GM18907 (cell line): ENCODE measurements around the gene TUBB1.
A peak's percentile ranks its signal among the peaks of the same experiment; 100 is the strongest.

ENCODE experiments used
- ATAC-seq: cut with Tn5 transposase; IDR thresholded peaks from one replicate; pipeline ENCODE4 v1.9.1; 2021; ENCODE audit warnings: mild to moderate bottlenecking, moderate library complexity; ENCODE audit not compliant: unreplicated experiment

TUBB1 gene

DNA sequence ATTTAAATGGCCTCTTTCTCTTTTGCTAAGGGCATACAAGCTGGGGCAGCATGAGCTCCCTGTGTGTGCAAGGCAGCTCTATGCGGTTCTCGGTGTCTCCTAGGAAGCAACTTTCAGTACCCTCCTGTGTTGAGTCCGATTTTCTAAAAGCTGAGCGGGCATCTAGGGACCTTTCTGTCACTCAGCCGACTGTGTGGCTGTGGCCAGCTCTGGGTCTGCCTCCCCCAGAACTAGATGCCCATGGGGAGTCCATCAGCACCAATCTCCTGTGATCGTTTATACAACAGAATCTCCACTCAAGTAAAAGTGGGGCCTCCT, 30.7 kb upstream of the TUBB1 start:
- no peak for ATAC-seq

DNA sequence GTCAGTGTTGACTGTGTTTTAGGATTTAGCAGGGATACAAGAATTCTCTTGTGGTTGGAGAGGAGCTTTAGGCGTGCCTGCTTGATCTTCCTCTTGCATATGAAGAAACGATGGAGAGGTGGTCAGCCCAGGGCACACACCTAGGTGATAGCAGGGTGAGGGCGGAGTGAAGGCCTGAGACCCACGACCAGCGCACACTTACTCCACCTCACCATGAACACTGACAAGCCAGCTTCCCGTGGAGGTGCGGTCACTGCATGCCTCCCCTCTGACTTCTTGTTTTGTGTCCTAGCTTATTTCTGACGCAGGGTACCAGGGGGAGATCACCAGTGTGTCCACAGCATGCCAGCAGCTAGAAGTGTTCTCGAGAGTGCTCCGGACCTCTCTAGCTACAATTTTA, 30.0 kb upstream of the TUBB1 start:
- ATAC-seq, result no peak

DNA sequence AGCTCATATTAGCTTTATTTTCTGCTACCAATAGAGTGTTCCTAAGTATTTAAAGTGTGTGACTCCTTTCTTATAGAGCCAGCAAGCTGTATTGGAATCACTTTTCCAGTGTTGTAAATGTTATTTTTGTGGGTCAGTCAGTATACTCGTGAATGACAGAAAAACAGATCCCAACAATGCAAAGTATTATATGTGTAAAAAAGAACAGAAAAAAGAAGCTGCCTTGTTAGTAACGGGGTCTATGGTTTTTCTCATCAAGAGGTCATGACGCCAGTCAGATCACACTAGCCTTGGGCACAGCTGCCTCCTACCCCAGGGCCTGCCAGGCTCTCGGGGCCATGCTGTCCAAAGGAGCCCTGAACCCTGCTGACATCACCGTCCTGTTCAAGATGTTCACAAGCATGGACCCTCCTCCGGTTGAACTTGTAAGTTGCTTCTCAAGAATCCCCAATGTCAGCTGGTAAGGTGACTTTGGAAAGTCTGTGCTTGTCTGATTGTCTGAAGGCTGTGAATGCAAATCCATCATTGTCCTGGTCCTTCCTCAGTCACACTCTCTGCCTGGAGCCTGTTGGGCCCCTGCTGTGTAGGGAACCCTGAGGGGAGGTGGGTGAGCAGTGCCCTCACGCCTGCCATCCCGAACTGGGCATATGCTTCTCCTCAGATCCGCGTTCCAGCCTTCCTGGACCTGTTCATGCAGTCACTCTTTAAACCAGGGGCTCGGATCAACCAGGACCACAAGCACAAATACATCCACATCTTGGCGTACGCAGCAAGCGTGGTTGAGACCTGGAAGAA, 28.4 kb upstream of the TUBB1 start:
- ATAC-seq, result no peak

DNA sequence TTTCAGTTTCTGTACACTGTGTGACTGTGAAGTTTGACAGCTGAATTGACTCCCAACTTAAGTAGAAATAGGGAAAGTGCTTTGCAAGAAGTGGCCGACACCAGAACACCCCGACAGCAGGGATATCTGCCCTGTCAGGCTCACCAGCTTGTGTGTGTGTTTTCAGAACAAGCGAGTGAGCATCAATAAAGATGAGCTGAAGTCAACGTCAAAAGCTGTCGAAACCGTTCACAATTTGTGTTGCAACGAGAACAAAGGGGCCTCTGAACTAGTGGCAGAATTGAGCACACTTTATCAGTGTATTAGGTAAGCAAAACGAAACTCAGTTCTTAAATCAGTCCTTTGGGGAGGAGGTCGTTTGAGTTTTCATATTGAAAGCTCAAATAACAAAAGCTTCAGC, 27.5 kb upstream of the TUBB1 start:
- no peak for ATAC-seq

DNA sequence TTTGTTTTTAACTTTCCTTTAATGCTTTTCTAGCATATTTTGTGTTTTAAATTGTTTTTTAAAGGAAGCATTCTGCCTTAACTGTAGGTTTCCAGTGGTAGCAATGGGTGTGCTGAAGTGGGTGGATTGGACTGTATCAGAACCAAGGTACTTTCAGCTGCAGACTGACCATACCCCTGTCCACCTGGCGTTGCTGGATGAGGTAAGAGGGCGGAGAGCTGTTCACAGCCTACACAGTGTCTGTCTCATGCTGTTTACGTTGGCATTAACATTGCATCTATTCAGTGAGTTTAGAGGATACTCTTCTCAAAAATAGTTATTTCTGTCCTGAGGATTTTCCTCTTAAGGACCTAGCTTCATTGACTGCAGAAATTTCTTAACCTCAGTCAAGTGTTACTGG, 26.3 kb upstream of the TUBB1 start:
- ATAC-seq, result no peak

DNA sequence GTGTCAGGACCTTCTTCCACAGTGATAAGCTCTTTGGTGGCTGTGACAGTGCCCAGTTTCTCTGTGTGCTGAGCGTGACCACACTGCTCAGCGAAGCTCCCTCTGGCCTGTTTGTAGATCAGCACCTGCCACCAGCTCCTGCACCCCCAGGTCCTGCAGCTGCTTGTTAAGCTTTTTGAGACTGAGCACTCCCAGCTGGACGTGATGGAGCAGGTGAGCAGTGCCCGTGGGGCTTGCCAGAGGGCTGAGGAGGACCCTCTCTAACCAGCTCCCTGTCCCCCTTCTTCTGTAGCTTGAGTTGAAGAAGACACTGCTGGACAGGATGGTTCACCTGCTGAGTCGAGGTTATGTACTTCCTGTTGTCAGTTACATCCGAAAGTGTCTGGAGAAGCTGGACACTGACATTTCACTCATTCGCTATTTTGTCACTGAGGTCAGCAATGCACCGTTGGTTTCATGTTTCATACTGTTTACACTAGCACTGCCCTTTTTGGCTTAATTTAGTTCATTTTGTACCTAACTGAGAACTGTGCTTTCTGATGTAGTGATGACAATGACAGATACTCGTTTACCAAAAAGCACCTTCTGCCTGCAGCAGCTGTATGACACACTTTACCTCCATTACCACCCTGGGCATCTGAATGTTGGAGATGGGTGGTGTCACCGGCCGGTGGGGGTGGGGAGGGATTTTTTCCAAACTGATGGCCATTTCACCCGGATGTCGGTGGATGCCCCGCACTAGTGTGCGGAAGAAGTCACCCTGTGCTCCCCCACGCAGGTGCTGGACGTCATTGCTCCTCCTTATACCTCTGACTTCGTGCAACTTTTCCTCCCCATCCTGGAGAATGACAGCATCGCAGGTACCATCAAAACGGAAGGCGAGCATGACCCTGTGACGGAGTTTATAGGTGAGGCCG, 25.6 kb upstream of the TUBB1 start:
- no peak for ATAC-seq

DNA sequence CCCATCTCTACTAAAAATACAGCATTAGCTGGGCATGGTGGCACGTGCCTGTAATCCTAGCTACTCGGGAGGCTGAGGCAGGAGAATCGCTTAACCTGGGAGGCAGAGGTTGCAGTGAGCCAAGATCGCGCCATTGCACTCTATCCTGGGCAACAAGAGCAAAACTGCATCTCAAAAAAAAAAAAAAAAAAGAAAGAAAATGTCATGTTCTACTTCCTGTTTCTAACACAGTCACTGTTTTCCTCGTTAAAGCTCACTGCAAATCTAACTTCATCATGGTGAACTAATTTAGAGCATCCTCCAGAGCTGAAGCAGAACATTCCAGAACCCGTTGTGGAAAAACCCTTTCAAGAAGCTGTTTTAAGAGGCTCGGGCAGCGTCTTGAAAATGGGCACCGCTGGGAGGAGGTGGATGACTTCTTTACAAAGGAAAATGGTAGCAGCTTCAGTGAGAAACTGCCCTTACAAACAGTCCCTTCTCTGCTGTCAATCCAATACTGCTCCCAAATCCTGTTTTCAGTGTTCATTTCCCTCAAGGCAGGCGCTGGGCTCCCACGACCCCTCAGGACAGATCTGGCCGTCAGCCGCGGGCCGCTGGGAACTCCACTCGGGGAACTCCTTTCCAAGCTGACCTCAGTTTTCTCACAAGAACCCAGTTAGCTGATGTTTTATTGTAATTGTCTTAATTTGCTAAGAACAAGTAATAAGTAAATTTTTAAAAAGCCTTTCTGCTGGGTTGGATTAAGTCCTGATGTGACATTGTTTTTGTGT, 24.7 kb upstream of the TUBB1 start:
- ATAC-seq, result no peak

DNA sequence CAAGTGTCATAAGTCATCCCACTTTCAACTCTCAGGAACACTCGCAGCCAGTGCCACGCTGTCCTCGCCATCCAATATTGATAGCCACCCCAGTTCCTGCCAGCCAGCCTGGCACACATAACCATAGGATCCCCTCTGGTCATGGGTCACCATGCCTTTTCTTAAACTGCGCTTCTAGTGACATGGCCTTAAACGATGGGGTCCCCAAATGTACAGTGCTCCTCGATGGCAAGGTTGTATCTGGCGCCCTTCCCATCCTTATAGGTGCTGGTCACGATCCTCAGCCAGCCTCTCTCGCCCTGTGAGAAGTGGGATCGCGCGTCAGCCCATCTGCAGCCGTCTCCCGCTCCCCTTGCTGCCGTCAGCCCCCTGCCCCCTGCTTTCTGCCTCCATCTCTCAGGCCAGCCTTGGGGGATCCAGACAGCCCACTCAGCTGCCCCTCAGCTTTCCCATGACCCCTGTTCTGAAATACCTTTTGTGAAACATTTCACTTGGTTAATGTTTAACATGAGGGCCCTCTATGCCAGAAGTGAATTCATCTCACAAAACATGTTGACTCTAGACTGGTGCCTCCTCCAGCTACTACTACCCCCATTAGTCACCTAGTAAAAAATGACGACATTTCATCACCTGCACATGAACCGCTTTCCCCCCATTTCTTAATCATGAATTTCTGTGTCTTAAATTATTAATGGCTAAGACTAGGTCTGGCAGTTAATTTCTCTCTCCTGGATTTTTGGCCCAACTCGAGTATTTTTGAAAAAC, 23.6 kb upstream of the TUBB1 start:
- ATAC-seq, result no peak

DNA sequence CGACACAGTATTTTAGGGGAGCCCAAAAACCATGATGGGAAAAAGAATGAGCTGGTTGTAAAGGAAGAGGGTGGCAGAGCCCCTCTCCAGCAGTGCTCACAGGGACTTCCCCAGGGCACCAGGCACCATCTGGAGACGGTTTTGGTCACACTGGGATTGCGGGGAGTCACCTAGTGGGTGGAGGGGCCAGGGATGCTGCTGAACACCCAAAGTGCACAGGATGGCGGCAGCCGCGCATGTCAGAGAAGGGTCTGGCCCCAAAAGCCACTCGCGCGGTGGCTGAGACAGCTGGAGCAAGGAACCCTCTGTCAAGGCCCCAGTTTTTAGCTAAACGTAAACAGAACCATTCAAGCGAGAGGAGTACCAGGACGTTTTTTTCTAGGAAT, 23.0 kb upstream of the TUBB1 start:
- ATAC-seq, result no peak

DNA sequence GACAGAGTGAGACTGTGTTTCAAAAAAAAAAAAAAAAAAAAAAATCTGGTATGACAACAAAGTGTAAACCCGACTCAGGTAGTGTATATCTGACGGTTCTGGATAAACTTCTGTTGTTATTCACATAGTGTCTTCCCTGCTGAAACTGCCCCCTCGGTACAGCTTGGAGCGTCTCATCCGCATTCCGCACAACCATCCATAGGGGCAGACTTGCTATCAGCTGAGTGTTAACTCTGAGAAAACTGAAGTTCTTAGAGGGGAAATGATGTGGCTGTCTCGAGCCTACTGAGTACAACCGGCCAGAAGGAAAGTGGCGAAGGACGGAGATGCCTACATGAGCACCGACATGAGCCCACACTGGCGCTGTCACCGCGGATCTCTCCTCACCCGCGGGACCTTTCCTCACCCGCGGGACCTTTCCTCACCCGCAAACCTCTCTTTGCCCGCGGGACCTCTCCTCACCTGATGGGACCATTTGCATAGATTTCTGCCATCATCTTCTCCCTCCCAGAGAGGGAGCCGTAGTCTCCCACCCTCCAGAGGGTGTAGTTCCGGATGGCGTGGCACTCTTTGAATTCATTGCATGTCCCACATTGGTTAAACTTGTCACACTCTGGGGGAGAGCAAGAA, 22.0 kb upstream of the TUBB1 start:
- ATAC-seq, result no peak

DNA sequence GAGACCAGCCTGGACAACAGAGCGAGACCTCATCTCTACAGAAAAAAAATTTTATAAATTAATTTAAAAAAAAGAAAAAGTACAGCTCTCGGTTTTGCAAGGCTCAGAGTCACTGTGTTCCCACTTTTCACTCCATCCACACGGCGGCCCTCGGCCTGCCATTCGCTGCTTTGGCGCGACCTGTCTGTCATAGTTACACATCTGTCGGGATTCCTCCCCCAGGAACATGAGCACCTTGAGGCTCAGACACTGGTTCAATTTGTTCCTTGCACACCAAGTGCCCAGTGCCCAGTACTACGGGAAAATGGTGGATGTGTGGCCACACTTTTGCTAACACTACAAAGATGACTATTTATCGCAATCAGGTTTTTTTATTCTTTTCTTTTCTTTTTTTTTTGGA, 20.6 kb upstream of the TUBB1 start:
- no peak for ATAC-seq

DNA sequence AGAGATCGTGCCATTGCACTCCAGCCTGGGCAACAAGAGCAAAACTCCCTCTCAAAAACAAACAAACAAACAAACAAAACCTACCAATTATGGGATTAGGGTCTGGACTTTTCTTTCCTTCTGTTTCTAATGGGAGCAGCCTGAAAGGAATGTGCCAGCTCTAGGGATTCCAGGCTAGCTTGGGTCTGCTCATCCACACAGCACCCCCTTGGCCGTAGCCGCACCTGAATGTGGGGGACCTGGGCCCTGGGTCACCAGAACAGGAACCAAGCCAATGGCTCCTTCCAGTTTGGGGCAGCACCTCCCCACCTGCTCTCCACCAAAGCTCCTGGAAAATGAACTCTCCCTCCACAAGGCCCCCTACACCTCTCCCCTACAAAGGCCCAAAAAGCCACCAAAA, 18.9 kb upstream of the TUBB1 start:
- no peak for ATAC-seq

DNA sequence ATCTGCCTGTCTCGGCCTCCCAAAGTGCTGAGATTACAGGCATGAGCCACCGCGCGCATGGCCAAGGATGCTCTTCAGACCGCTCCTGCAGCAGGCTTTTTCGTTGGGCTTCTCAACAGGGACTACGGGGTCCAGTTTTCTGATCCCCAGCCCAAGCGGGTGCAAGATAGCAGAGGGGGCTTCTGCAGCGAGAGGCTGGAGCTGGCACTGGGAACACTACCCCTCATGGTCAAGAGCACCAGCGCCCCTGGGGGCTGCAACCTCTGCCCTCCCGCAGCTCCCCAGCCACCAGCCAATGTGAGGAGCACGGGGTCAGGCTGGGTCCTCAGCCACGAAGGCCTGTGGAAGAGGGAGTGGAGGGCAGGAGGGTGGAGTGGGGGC, 18.2 kb upstream of the TUBB1 start:
- ATAC-seq, result no peak

DNA sequence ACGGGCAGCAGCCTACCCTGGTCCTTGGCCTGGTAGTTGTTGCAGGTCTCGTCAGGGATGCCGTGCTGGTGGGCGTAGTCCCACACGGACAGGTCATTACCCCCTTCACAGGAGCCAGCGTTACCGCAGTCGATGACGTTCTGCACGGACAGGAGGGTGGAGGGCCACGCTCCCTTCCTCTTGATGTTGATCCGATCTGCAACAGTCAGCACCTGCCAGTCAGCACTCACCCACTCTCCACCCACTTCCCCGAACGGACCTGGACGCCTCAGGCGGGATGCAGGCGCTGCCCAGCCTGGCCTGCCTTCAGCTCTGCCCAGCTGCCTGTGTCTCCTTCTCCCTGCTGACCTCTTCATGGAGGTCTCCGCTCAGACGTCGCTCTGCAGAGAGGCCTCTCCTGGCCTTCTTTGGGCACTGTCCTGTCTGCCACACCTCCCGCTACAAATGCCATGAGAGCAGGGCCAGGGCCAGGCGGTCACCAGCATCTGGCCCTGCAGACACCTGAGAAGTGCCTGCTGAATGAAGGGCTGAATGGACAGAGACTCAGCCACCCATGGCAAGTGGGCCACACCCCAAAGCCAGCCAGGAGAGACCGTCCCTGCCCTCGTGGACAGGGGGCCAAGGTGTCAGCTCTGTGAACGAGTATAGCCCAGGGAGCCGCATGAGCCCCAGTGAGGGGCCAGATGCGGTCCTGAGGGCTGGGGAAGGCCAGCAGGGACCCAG, 17.6 kb upstream of the TUBB1 start:
- ATAC-seq, result no peak

DNA sequence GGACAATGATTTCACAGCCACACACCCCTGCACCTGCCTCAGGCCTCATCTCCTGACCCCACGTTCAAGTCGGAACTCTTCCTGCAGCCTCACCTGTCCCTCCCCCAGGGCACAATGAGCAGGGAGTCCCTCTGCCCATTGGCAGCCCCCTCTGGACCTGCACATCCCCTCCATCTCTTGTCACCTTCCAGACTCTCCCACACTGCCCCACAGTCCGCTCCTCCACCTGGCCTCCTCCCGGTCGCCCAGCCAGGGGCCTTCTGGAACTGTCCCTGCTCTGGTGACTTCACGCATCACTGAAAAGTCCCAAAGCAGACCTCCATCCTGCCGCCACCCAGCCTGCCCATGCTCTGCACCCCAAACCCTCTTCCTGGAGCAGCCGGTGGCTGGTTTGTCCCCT, 16.8 kb upstream of the TUBB1 start:
- ATAC-seq, result no peak

DNA sequence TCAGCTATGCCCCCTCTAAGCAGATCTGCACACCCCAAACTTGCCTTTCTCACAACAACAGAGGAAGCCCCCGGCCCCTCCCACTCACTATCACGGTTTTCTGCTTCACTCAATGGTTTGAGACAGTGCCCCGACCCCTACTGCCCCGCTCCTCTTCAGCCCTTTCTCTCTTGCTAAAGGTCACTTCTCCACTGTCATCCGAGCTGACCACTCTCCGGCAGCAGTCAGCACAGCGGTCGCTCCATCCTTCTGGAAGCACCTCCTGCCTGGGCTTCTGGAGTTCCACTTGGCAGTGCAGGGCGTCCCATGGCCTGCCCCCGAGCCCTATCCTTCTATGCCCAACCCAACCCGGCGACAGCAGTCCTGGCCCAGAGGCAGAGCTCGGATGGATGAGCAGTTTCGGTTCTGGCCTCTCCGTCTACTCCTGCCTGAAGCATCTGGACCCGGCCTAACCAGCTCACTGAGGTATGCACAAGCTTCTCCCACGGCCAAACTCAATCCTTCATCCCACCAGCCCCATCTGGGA, 16.3 kb upstream of the TUBB1 start:
- ATAC-seq, result no peak

DNA sequence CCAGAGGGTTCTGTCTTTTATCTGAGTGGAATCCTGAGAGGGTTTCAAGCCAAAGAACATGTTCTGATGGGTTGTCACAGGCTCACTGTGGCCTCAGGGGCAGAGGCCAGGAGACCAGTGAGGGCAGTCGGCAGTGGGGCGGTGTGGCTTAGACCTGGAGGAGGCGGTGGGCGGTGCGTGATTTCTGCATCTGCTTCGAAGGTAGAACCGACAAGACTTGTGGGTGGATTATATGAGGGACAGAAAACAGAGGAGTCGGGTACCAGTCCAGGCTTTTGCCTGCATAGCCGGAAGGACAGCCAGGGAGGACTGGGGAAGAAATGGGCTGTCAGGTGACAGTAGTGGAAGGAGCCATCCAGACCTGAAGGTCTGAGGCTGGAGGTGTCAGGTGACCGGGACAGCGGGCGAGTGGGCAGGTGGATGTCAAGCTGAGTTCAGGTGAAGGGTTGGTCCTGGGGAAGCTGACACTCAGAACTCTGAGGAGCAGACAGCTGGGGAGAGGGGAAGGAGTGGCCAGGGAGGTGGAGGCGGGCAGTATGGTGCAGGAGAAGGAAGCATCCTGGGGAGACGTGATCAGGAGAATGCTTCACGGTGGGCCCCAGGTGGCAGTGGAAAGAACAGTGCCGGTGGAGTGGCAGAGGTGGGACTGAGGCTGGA, 15.3 kb upstream of the TUBB1 start:
- ATAC-seq, result no peak

DNA sequence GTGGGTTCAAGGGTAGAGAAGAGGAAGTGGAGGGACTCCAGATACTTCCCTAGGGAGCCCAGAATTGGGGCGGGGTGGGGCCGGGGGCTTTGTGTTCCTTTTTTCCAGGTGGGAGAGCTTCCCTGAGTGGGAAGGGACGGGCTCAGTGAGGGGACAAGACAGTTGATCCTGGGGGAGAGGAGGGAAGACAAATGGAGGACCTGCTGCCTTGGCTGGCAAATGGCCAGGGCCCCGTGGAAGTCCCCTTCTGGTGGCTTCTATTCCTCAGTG, 14.8 kb upstream of the TUBB1 start:
- ATAC-seq, result peak; percentile 0

DNA sequence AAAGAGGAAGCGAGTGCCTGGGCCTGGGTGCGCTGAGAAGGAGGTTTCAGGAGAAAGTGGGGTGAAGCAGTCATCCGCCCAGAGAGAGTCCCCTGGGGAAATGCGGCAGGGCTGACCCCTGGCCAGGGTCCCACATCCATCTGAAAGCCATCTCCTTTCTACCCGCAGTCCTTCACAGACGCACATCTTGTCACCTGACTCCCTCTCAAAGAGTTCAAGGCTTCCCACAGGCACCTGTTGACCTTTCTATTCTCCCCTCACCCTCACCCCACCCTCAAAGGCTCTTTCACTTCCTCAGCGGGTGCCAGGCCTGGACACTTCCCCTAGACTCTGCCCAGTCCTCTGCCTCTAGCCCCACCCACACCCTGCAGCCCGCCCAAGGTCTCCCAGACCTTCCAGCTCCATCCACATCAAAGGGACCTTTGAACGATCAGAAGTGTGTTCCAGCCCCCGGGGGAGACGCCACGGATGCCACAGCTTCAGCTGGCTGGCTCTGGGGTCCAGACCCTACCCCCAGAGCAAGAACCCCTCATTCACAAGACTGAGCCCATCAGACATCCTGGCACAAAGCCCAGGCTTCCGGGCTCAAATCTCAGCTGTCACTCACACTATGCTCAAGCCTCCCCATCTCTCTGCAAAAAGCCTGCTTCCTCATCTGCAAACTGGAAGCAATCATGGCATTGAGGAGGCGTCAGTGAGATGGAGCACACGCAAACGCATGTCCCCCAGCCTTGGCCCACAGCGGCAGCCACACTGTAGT, 14.3 kb upstream of the TUBB1 start:
- peak; percentile 71 for ATAC-seq
